Posterior cingulate gyrus (tissue), 11 donors: ENCODE results near the gene NCOA1.
"Not testable (repeated sequence)": the region's sequence is repeated elsewhere in the genome, so short reads cannot be mapped to it uniquely, and the experiment has no call there.

ENCODE experiments used
- DNase-seq, 10 donors: peaks; one replicate each; pipeline versions ENCODE4 v3.0.0 to v3.0.0-alpha.2; 2020 to 2021; ENCODE audit warnings: mixed read lengths in 3 of 10
- intact Hi-C: fragments of 100-400 bp; cut with DNase I; formaldehyde crosslinking; loops from one replicate; pipeline ENCODE4 v1.15.1; 2023

The NCOA1 gene

DNA sequence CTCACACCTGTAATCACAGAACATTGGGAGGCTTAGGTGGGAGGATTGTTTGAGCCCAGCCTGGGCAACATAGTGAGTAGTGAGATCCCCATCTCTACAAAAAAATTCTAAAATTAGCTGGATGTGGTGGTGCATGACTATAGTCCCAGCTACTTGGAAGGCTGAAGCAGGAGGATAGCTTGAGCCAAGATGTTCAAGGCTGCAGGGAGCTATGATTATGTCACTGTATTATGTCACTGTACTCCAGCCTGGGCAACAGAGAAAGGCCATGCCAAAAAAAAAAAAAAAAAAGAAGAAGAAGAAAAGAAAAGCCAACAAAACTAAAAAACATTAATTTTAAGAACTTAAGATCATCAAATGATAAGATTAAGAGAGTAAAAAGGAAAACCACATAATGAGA, 17.4 kb upstream of the NCOA1 start:
- intact Hi-C loops = no loop called here
- DNase-seq = no peak

DNA sequence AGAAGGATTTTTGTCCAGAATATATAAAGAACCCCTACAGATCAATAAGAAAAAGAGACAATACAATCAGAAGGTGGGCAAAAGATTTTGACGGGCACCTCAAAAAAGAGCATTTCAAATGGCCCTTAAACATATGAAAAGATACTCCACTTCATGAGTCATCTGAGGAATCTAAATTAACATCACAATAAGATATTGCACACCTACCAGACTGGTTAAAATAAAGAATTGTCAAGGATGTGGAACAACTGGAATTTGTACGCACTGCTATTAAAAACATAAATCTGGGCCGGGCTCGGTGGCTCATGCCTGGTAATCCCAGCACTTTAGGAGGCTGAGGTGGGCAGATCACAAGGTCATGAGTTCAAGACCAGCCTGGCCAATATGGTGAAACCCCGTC, 17.0 kb upstream of the NCOA1 start:
- DNase-seq = no peak

DNA sequence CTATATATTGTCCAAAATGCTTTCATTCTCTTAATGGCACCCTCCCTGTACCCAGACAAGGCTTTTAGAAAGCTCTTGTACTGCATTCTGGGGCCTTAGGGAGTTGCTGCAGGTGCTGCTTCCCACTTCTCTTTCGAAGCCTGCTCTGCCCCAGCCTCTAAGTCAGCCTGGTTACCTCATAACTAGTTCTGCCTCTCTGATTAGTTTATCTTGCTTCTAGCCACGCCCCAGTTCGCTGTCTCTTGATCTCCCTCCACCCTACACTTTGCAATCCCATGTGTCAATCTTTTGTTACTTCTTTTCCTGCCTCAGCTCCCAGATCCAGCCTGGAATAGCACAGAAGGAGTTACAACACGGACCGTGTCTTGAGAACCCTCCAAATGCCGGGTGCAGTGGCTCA, 13.8 kb upstream of the NCOA1 start:
- no peak for DNase-seq
- intact Hi-C loops = no loop called here

More for the DNA sequence above, 17.0 kb upstream of the NCOA1 start:
- intact Hi-C loops = no loop called here

DNA sequence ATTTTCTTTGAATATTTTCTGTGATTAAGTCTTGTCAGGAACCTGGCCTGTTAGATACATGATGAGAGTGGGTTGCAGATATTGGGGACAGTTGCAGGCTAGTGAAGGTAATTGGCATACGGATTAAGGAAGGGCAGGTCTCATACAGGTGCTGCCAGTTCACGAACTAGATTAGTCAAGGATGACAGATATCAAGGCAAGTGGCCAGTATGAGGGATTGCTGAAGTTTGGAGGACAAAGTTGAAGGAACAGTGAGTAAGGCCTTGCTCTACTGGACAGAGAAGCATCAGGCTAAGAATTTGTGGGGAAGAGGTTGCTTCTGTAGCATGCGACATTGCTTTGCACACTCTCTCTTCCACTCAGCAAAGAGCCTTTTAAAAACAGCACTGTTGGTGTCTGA, 12.8 kb upstream of the NCOA1 start:
- intact Hi-C loops = no loop called here
- DNase-seq = no peak

DNA sequence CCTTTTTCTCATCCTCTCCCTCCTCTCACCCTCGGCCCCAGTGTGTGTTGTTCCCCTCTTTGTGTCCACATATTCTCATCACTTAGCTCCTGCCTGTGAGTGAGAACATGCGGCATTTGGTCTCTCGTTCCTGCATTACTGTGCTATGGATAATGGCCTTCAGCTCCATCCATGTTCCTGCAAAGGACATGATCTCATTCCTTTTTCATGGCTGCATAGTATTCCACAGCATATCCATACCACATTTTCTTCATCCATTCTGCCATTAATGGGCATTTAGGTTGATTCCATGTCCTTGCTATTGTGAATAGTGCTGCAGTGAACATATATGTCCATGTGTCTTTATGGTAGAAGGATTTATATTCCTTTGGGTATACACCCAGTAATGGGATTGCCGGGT, 10.8 kb upstream of the NCOA1 start:
- intact Hi-C loops = no loop called here
- DNase-seq = no peak

DNA sequence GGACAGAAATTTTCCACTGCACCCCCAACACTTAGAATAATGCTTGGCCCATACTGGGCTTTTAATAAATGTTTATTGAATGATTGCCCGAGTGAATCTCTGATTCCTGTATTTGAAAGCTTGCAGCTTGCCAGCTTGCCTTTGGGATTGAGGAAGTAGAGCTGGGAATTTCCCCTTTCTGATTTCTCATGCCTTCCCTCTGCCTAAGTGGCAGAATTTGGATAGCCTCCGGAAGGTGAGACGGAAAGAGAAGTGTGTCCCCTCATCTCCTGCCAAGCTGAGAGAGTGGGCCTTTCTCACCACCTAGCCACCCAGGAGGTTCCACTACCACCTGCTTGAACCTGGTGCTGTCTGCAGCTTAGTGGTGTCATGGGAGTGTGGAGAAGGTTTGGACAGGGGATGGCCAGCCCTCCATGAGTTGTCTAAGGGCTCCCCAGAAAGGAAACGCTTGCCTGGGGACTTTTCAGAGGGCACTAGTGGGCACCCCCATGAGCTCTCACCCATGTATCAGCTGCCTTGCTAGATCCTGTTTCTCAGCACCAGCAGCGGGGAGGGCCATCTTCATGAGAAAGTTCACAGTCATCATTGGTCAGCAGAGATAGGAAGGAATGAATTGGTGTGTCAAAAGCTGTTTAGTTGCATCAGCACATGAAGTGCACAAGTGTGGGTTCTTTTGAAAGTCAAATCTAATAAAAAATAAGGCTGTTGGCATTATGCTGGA, 8.6 kb upstream of the NCOA1 start:
- intact Hi-C loops = no loop called here

DNA sequence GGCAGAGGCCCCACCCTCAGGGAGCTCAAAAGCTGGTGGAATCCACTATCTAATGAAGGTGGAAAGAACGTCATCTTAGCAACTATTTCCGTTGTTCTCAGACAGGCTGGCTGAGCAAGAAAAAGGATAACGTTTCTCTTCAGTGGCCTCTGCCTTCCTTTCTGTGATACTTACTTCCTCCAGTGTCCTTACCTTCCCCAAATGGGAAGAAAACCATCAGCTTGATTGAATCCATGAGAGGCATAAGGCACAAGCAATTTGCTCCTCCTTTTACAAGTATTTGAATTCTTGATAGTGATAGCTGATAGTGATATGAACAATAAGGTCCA, 8.1 kb upstream of the NCOA1 start:
- no peak for DNase-seq
- intact Hi-C loops = no loop called here

More for the DNA sequence above, 8.6 kb upstream of the NCOA1 start:
- DNase-seq = no peak

DNA sequence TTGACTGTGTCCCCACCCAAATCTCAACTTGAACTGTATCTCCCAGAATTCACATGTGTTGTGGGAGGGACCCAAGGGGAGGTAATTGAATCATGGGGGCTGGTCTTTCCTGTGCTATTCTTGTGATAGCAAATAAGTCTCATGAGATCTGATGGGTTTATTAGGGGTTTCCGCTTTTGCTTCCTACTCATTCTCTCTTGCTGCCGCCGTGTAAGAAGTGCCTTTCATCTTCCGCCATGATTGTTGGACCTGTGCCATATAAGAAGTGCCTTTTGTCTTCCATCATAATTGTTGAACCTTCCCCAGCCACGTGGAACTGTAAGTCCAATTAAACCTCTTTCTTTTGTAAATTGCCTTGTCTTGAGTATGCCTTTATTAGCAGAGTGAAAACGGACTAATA, 6.4 kb upstream of the NCOA1 start:
- intact Hi-C loops, DNase-seq: not testable (repeated sequence)

DNA sequence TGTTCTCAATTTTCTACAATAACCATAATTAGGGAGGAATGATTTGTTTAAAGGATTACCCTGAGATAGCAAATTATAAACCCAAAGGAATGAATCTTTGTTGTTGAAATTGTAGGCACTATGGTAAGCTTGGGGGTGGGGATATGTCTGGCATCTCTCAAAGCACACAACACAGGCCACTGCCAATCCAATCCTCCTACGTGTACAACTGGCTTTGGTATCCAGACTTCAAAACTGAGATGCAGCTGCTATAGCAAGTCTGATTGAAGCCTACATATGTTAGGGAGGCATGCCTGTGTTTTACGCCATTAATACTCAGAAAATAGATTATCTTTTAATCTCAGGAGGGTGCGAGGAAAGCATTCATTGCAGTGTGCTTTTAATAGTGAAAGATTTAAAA, 5.9 kb upstream of the NCOA1 start:
- DNase-seq = no peak
- intact Hi-C loops = no loop called here

DNA sequence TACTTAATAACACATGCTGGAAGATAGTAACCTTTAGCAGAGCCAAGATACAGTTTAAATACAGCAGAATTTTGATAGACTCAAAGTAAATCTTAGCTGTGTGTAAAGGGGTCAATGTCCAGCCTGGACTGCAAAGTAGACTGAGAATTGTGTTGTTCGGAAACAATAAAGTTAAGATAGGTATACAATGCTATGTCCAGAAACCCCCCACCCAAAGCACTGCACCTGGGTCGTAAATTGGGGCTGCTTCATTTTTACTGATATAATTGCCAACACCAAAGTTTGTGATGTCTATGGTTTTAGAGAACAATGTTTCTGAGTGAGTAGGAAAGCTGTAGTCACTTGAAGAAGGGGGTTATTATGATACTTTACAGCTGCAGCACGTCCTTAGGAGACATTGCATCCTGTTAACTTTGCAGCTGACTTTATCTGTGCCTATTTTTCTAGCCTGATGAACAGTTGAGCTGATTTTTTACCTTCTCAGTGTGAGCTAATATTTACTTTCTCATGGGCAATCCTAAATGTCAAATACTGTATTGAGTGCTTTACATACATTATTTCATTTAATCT, 4.3 kb upstream of the NCOA1 start:
- intact Hi-C loops = no loop called here
- DNase-seq = no peak

DNA sequence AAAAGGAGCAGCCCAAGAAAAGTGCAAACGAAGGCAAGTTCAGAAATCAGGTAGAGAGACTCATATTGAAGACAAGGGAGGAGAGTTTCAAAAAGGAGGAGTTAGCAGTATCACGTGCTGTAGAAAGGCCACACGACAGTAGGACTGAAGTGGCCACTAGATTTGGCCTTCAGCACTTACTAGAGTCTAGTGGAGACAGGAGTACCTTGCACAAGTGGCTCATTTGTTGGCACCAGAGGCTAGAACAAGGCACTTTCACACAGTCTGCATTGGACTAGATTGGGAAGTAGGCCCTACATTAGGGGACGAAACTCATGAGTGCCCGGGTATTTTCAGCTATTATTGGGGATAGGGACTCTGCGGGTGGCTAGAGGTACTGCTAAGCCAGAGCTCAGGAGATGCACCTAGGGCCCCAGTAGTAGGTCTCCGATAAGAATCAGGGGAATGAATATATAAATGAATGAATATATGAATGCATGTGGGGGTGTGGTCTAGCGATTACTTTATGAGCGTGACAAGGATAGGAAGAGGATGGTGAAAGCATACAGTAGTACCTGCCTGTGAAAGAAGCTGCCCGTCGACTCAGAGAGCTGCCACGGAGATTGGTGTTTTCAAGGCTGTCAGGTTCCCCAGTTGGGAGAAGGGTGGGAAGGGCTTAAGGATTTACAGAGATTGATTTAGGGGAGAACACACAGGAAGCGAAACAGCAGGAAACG, 1.4 kb upstream of the NCOA1 start:
- intact Hi-C loops = loop anchor here (2.0 to 10.0 kb wide), 3 partner anchors 303 to 425 kb away; partner anchors contain the start of genes CENPO and PTRHD1
- DNase-seq = peak in 1 of 10 donors; percentile 8

DNA sequence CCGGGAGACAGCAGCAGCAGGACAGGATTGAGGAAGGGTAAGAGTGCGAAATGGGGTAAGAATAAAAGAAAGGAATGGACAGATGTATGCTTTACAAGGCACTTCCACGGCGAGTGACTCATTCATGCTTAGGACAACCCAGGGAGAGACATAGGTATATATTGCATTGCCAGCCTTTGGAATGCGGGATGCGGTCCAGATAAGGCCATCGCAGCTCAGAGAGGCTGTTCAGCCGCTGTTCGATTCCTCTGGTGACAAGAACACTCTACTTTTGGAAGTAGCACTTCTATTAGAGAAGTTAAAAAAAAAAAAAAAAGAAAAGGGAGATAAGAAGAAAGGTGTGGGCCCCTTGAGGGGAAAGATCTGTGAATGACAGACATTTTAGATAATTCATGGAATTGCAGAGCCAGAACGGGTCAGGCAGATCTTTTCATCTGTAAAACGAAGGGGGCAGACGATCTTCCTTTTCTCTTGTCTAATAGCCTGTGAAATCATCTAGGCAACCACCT, 819 bp upstream of the NCOA1 start:
- intact Hi-C loops = loop anchor here (2.0 to 10.0 kb wide), 3 partner anchors 303 to 425 kb away; partner anchors contain the start of genes CENPO and PTRHD1
- DNase-seq = peak in 1 of 10 donors; percentile 67

DNA sequence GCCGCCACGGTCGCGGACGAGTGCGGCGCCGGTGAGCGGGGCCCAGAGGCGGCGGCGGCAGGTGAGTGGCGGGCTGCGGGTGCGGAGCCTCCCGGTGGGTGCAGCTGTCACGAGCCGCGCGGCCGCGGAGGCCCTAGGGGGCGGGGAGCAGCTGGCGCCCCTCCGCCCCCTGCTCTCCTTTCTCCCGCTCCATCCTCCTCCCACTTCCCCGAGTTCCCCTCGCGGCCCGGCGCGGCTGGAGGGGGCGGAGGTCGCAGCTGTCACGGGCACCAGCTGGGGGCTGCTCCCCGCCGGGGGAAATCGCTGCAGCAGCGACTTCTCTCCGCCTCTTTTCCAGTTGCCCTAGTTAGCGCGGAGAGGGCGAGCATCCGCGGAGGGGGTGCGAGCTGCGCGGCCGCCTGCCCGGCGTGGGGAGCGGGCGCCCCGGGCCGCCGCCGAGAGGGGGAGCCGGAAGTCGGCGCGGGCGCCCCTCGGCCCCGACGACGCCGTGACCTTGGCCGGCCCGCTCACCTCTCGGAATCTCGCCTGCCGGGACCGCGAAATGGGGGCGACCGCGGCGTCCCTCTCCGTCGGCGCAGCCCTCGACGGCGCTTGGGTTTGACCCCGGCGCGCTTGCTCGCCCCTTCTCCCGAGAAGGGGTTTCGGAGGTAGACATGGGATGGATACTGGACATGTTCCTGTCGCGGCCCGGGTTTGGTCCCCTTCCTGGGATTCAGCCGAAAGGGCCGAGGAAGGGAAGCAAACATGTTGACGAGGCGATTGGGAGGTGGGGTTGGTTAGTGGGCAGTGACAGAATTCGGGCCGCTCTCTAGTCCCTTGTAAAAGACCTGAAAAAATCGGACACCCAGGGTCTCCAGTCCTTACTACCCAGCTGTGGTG, 727 bp downstream of the NCOA1 start:
- peak; percentile 34 to 93 (median 57) for DNase-seq
- intact Hi-C loops = loop anchor here (2.0 to 10.0 kb wide), 3 partner anchors 301 to 423 kb away; partner anchors contain the start of genes CENPO and PTRHD1

DNA sequence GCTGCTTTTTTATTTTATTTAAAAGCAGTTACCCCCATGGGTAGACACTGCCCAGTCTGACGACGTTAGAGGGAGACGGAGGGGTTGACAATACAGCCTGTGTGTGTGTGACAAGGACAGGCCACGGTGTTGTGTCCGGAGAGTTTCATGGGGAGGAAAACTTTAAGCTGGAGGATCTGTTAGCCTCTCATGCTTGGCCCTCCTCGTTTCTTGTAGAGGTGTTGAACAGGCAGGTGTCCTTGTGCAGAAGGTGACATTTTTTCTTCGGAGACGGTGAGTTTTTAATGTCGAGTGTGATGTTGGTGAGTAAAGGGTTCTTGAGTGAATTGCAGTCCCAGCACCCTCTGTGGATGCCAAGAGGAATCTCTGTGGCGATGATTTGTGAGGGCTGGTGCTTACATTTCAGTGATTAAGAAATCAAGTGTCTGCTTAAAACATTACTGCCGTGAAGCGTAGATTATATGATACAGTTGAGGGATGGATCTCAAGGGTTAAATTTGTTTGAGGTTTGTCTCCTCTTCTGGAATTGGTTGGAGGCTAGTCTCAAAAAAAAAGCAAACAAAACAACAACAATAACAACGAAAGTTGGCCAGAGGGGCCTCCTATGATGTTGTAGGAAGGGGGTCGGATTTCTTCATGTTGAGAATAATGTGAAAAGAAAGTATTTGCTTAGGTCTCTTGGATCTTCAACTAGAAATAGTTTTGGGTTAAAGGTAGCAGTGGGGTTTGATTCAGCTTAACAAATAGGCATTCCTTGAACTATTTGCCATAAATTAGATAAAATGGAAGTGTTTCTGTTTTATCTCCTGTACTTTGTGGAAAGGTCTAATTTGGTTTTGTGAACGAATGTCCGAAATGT, 1.6 kb downstream of the NCOA1 start:
- intact Hi-C loops = loop anchor here (5.0 to 10.0 kb wide), 2 partner anchors 335 to 422 kb away; no protein-coding TSS in a partner anchor
- peak in 1 of 10 donors; percentile 25 for DNase-seq

DNA sequence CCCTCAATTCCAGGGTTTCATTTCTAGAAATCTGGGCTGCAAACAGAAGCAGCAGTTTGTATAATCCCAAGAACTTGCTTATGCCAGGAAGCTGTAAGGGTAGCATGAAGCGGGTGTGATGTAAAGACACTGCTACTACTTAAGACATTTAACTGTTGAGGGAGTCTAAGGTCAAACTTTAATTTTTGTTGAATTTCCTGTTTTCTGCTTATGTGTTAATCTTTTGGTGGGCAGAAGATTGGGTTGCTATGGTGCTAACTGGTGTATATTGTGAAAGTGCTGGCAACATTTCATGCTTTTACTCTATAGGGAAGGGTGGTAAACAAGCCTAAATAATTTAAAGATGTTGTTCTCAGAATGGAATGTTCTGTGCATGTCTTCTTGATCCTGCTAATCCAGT, 2.7 kb downstream of the NCOA1 start:
- DNase-seq = no peak
- intact Hi-C loops = loop anchor here (5.0 to 10.0 kb wide), 2 partner anchors 334 to 421 kb away; no protein-coding TSS in a partner anchor

DNA sequence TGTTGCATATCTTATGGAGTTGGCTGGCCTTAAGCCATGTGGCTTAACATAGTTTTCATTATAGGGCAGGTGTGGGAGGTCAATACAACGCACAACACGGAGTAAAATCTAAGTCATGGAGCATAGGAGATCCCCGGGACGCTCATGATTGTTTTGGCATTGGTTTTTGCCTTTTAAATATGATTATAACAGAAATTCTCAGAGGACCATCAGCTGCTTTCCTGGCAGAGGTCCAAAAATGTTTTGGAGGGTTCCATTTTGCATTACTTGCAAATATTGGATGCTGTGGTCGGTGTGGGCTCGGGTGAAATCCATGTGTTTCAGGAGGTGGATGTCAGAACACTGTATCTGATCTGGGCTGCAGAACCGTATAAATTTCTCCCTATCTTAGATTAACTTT, 3.4 kb downstream of the NCOA1 start:
- intact Hi-C loops = loop anchor here (5.0 to 10.0 kb wide), 2 partner anchors 333 to 420 kb away; no protein-coding TSS in a partner anchor
- no peak for DNase-seq

DNA sequence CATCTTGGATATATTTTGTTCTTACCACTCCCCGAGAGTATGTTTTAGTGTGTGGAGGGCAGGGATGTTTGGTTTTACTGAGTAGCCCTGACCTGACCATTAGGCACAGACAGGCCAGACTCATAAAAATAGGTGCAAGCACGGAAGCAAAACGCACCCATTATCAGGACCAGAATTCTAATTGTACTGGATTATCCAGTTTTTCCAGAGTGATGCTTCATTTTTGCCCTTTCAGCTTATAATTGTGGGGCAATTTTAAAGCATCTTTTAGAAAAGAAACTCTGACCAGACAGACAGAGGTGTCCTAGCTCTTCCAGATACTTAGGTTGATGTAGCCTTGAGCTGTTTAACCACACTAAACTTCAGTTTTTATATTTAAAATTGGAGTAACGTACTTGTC, 4.4 kb downstream of the NCOA1 start:
- DNase-seq = no peak
- intact Hi-C loops = loop anchor here (10.0 kb wide), 1 partner anchor 419 kb away; no protein-coding TSS in a partner anchor

DNA sequence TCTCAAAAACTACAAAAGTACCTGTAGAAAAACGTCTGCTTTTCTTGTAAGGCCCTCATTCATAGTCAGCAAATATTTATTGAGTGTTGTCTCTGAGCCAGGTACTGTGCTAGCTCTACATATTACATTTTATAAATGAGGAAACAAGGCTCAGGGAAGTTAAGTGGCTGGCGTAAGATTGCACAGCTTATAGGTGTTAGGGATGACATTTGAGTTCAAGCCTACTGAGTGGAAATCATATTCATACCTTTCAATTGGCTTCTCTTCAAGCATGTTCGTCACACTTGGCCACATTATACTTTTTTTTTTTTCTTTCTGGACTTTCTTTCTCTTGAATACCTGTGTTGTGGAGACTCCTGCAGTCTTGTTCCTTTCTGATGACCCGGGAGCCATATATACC, 5.9 kb downstream of the NCOA1 start:
- intact Hi-C loops = loop anchor here (10.0 kb wide), 1 partner anchor 418 kb away; no protein-coding TSS in a partner anchor
- DNase-seq = no peak

DNA sequence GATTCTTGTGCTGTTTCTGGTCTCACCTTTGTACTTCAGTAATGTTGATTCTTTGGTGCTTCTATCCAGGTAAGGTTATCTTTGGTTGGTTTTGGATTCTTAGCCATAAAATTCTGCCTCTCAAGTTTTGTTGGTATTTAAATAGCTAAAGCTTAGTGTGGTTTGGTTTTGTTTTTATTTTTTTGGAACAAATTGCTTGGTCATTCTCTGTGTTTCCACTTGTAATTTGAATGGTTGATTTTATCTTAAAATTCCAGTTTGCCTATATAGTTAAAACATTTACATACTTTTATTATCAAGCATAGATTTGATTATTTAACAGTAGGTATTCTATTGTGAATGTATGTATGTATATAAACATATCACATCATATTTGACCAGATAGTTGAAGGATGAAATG, 6.6 kb downstream of the NCOA1 start:
- DNase-seq = no peak
- intact Hi-C loops = loop anchor here (10.0 kb wide), 1 partner anchor 417 kb away; no protein-coding TSS in a partner anchor
